Endodermal cell (in vitro differentiated cells): ENCODE measurements around the gene ATP10B. TPM values are rescaled to one million over a fixed set of nuclear protein-coding genes. Genes with fewer than 3 reads are reported as not detected.

Experiments used
- DNase-seq: peaks from one replicate; pipeline ENCODE4 v3.0.0-alpha.2; 2017
- H3K27ac ChIP-seq: 2 replicates; pipeline ENCODE4 v1.5.1; 2013; ENCODE audit warnings: mild to moderate bottlenecking, low read depth, low read length, moderate library complexity
- H3K27me3 ChIP-seq: 2 replicates; pipeline ENCODE4 v1.6.1; 2013; ENCODE audit warnings: mild to moderate bottlenecking, low read length, moderate library complexity; ENCODE audit not compliant: insufficient read depth, control insufficient read depth, poor library complexity, severe bottlenecking
- H3K36me3 ChIP-seq: 2 replicates; pipeline ENCODE4 v1.7.0; 2013; ENCODE audit warnings: mild to moderate bottlenecking, low read length, moderate library complexity; ENCODE audit not compliant: control insufficient read depth, insufficient read depth
- H3K4me1 ChIP-seq: one replicate; pipeline ENCODE4 v1.7.0; 2013; ENCODE audit warnings: low read length; ENCODE audit not compliant: control insufficient read depth, insufficient read depth
- H3K4me3 ChIP-seq: 2 replicates; pipeline ENCODE4 v1.5.1; 2013; ENCODE audit warnings: mild to moderate bottlenecking, low read length, moderate library complexity
- H3K9ac ChIP-seq: 2 replicates; pipeline ENCODE4 v1.6.1; 2013; ENCODE audit warnings: mild to moderate bottlenecking, low read length, moderate library complexity; ENCODE audit not compliant: poor library complexity, severe bottlenecking; ENCODE audit errors: extremely low read depth
- H3K9me3 ChIP-seq: 2 replicates; pipeline ENCODE4 v1.6.1; 2013; ENCODE audit warnings: mild to moderate bottlenecking, low read length, moderate library complexity; ENCODE audit not compliant: control insufficient read depth
- H3K27ac Mint-ChIP-seq: 2 replicates; pipeline ENCODE4 v1.8.0; 2020; ENCODE audit warnings: mixed read lengths
- H3K27me3 Mint-ChIP-seq: 2 replicates; pipeline ENCODE4 v1.8.0; 2021; ENCODE audit warnings: mild to moderate bottlenecking, mixed read lengths; ENCODE audit not compliant: insufficient read depth
- H3K36me3 Mint-ChIP-seq: 2 replicates; pipeline ENCODE4 v1.8.0; 2020; ENCODE audit warnings: low read depth, mixed read lengths
- H3K4me1 Mint-ChIP-seq: 2 replicates; pipeline ENCODE4 v1.8.0; 2020; ENCODE audit warnings: mixed read lengths
- H3K4me3 Mint-ChIP-seq: 2 replicates; pipeline ENCODE4 v1.8.0; 2020; ENCODE audit warnings: mild to moderate bottlenecking, moderate library complexity, mixed read lengths
- H3K9me3 Mint-ChIP-seq: 2 replicates; pipeline ENCODE4 v1.8.0; 2020; ENCODE audit warnings: mild to moderate bottlenecking, mixed read lengths
- CTCF ChIP-seq: fragments of 200-600 bp; sonication (generic); conservative IDR thresholded peaks from 2 replicates; pipeline ENCODE4 v1.5.0; 2021; ENCODE audit warnings: antibody characterized with exemption, mild to moderate bottlenecking
- WGBS, 2 experiments: methylation state at CpG; one replicate each; pipeline versions ENCODE4 v1.1.5 to v1.1.7; 2013; ENCODE audit warnings: missing lambda C conversion rate in 2 of 2, mixed read lengths in 1 of 2; ENCODE audit not compliant: insufficient coverage in 1 of 2, insufficient read length in 1 of 2; 5-methylcytosine and 5-hydroxymethylcytosine counted together
- total RNA-seq, 2 donors: library from RNA; stranded (reverse); fragmentation: NEBNext Ultra II Directional in 1 of 2; extraction: Animal tissue kit (Norgen Biotek cat#: 25700) in 1 of 2; gene quantifications; 2 replicates in 1 of 2; 3 replicates in 1 of 2; pipeline ENCODE4 v1.2.1, GENCODE V29; 2021

ATP10B gene
- total RNA-seq, 2 donors from 2014 or later: 0.15 to 0.38 TPM

GRCh38 chr5:160749026-160749425 is 103.0 kb downstream of the ATP10B start:
- WGBS, 2 experiments: 94% methylated on average over 2 to 3 of the region's 3 CpGs
- H3K27ac ChIP-seq: no peak overlapping the region

GRCh38 chr5:160747987-160748386 is 104.0 kb downstream of the ATP10B start:
- H3K9me3 Mint-ChIP-seq: no peaks in the 10 kb centered on the region
- H3K9ac ChIP-seq: no peak overlapping the region
- WGBS, 2 experiments: 71 to 84% methylated on average over 3 to 9 of the region's 10 CpGs
- H3K4me1 Mint-ChIP-seq: peaks cover 11% of the 10 kb centered on the region
- no peaks in the 10 kb centered on the region for H3K4me1 ChIP-seq
- no peaks in the 10 kb centered on the region for H3K27me3 Mint-ChIP-seq
- no peak overlapping the region for H3K4me3 Mint-ChIP-seq
- no peaks in the 10 kb centered on the region for H3K36me3 Mint-ChIP-seq
- no peaks in the 10 kb centered on the region for H3K27me3 ChIP-seq
- no peaks in the 10 kb centered on the region for H3K36me3 ChIP-seq
- H3K27ac ChIP-seq: peak overlapping the region; percentile 74
- H3K9me3 ChIP-seq: no peaks in the 10 kb centered on the region
- no peak overlapping the region for H3K4me3 ChIP-seq
- no peak overlapping the region for H3K27ac Mint-ChIP-seq
- TF ChIP-seq CTCF: no peak
- no peak for DNase-seq

More at GRCh38 chr5:160749026-160749425, 103.0 kb downstream of the ATP10B start:
- H3K27ac Mint-ChIP-seq: no peak overlapping the region
- no peak overlapping the region for H3K4me3 Mint-ChIP-seq
- H3K9me3 Mint-ChIP-seq: no peaks in the 10 kb centered on the region
- Histone ChIP-seq H3K9ac (no peak overlapping the region), H3K27me3 (no peaks in the 10 kb centered on the region), H3K4me3 (no peak overlapping the region), H3K4me1 (no peaks in the 10 kb centered on the region), H3K36me3 (no peaks in the 10 kb centered on the region), H3K9me3 (no peaks in the 10 kb centered on the region)
- DNase-seq: no peak
- H3K4me1 Mint-ChIP-seq: peaks cover 11% of the 10 kb centered on the region
- no peaks in the 10 kb centered on the region for H3K36me3 Mint-ChIP-seq
- TF ChIP-seq CTCF: no peak
- H3K27me3 Mint-ChIP-seq: no peaks in the 10 kb centered on the region

GRCh38 chr5:160747559-160747958 is 104.5 kb downstream of the ATP10B start:
- Histone ChIP-seq H3K27ac (peak overlapping the region; percentile 4), H3K4me3 (no peak overlapping the region), H3K9ac (no peak overlapping the region), H3K9me3 (no peaks in the 10 kb centered on the region), H3K27me3 (no peaks in the 10 kb centered on the region), H3K4me1 (no peaks in the 10 kb centered on the region), H3K36me3 (no peaks in the 10 kb centered on the region)
- Mint-ChIP-seq H3K27me3 (no peaks in the 10 kb centered on the region), H3K36me3 (no peaks in the 10 kb centered on the region), H3K9me3 (no peaks in the 10 kb centered on the region), H3K27ac (no peak overlapping the region), H3K4me3 (no peak overlapping the region), H3K4me1 (peaks cover 11% of the 10 kb centered on the region)
- no peak for DNase-seq
- WGBS, 2 experiments: 83 to 93% methylated on average over 1 of the region's 1 CpG
- no peak for TF ChIP-seq CTCF
